HG03039 (cell line): ENCODE results near the gene RAB31.
"Not testable (repeated sequence)": the region's sequence is repeated elsewhere in the genome, so short reads cannot be mapped to it uniquely, and the experiment has no call there.

ENCODE experiments used
- ATAC-seq: cut with Tn5 transposase; IDR thresholded peaks from one replicate; pipeline ENCODE4 v1.9.1; 2021; ENCODE audit warnings: mild to moderate bottlenecking, moderate library complexity; ENCODE audit not compliant: unreplicated experiment

The RAB31 gene

GRCh38 chr18:9902264-9902663 is 194.2 kb downstream of the RAB31 start:
- ATAC-seq, result not testable (repeated sequence)

- ATAC-seq, result no peak
Measured at GRCh38 chr18:9902832-9903231, 194.7 kb downstream of the RAB31 start.

- no peak for ATAC-seq
Measured at GRCh38 chr18:9905401-9905922, 197.4 kb downstream of the RAB31 start.

- ATAC-seq, result no peak
Measured at GRCh38 chr18:9906481-9906880, 198.4 kb downstream of the RAB31 start.

GRCh38 chr18:9907867-9908266 is 199.8 kb downstream of the RAB31 start:
- no peak for ATAC-seq

- no peak for ATAC-seq
Measured at GRCh38 chr18:9910071-9910470, 202.0 kb downstream of the RAB31 start.

- no peak for ATAC-seq
Measured at GRCh38 chr18:9910661-9911060, 202.6 kb downstream of the RAB31 start.

- no peak for ATAC-seq
Measured at GRCh38 chr18:9911226-9911625, 203.1 kb downstream of the RAB31 start.
